ENCODE results near the gene PAN2. TPM values are rescaled to one million over a fixed set of nuclear protein-coding genes. Genes with fewer than 3 reads are reported as not detected.
"Not testable (repeated sequence)": the region's sequence is repeated elsewhere in the genome, so short reads cannot be mapped to it uniquely, and the experiment has no call there.

Gene PAN2
- total and polyA plus RNA-seq, 2 experiments from 2014 or later, result 63.1 to 72.7 TPM

GRCh38 chr12:56338308-56339157 is 4.7 kb upstream of the PAN2 start, which contains the start of gene IL23A:
TSS of gene IL23A (plus strand) at chr12:56338884. CDS start at chr12:56339045, 161 bp downstream.
- DNase-seq (ENCODE audit: low read depth in 1 of 2, low spot score in 1 of 2), result no peak
- Histone ChIP-seq H3K9me3 (ENCODE audit: low read depth) (no peaks in the 10 kb centered on the region), H3K4me1 (ENCODE audit: low read depth) (no peaks in the 10 kb centered on the region), H3K27me3 (no peaks in the 10 kb centered on the region), H3K36me3 (peaks cover 8% of the 10 kb centered on the region), H3K4me3 (no peak within 1 kb of the TSS), H3K27ac (no peak within 1 kb of the TSS)
- TF ChIP-seq CTCF (IDR thresholded peaks at IDR 0.05; ENCODE audit: low read depth, low read length), result no peak

GRCh38 chr12:56337753-56338251 is 4.0 kb upstream of the PAN2 start:
- no peak for DNase-seq (ENCODE audit: low read depth in 1 of 2, low spot score in 1 of 2)
- no peak overlapping the region for H3K4me3 ChIP-seq
- H3K27ac ChIP-seq, result no peak overlapping the region

GRCh38 chr12:56336361-56337167 is 2.8 kb upstream of the PAN2 start:
- Histone ChIP-seq H3K27me3 (no peaks in the 10 kb centered on the region), H3K4me1 (ENCODE audit: low read depth) (peaks cover 5% of the 10 kb centered on the region), H3K36me3 (no peaks in the 10 kb centered on the region), H3K27ac (no peak overlapping the region), H3K9me3 (ENCODE audit: low read depth) (no peaks in the 10 kb centered on the region), H3K4me3 (no peak overlapping the region)
- DNase-seq (ENCODE audit: low read depth in 1 of 2, low spot score in 1 of 2), result no peak
- no peak for TF ChIP-seq CTCF (IDR thresholded peaks at IDR 0.05; ENCODE audit: low read depth, low read length)

More at GRCh38 chr12:56337753-56338251, 4.0 kb upstream of the PAN2 start:
- Histone ChIP-seq H3K36me3 (peaks cover under 1% of the 10 kb centered on the region), H3K4me1 (ENCODE audit: low read depth) (peaks cover 5% of the 10 kb centered on the region), H3K9me3 (ENCODE audit: low read depth) (no peaks in the 10 kb centered on the region), H3K27me3 (no peaks in the 10 kb centered on the region)
- TF ChIP-seq CTCF (IDR thresholded peaks at IDR 0.05; ENCODE audit: low read depth, low read length), result no peak

GRCh38 chr12:56335527-56335926 is 1.7 kb upstream of the PAN2 start:
- H3K36me3 ChIP-seq; H3K27me3 ChIP-seq; H3K9me3 ChIP-seq (ENCODE audit: low read depth); H3K4me1 ChIP-seq (ENCODE audit: low read depth); H3K4me3 ChIP-seq; DNase-seq (ENCODE audit: low read depth in 1 of 2, low spot score in 1 of 2); H3K27ac ChIP-seq: not testable (repeated sequence)

GRCh38 chr12:56334490-56334793 is 642 bp upstream of the PAN2 start:
- H3K4me3 ChIP-seq, result peak overlapping the region; percentile 57
- no peaks in the 10 kb centered on the region for H3K36me3 ChIP-seq
- no peak for DNase-seq (ENCODE audit: low read depth in 1 of 2, low spot score in 1 of 2)
- TF ChIP-seq CTCF (IDR thresholded peaks at IDR 0.05; ENCODE audit: low read depth, low read length), result no peak
- H3K27ac ChIP-seq, result peak overlapping the region; percentile 96
- no peaks in the 10 kb centered on the region for H3K27me3 ChIP-seq
- peaks cover 5% of the 10 kb centered on the region for H3K4me1 ChIP-seq (ENCODE audit: low read depth)
- H3K9me3 ChIP-seq (ENCODE audit: low read depth), result no peaks in the 10 kb centered on the region

All from cardiac muscle cell (in vitro differentiated cells and primary cell).